ENCODE data around the gene COA8.

DNA sequence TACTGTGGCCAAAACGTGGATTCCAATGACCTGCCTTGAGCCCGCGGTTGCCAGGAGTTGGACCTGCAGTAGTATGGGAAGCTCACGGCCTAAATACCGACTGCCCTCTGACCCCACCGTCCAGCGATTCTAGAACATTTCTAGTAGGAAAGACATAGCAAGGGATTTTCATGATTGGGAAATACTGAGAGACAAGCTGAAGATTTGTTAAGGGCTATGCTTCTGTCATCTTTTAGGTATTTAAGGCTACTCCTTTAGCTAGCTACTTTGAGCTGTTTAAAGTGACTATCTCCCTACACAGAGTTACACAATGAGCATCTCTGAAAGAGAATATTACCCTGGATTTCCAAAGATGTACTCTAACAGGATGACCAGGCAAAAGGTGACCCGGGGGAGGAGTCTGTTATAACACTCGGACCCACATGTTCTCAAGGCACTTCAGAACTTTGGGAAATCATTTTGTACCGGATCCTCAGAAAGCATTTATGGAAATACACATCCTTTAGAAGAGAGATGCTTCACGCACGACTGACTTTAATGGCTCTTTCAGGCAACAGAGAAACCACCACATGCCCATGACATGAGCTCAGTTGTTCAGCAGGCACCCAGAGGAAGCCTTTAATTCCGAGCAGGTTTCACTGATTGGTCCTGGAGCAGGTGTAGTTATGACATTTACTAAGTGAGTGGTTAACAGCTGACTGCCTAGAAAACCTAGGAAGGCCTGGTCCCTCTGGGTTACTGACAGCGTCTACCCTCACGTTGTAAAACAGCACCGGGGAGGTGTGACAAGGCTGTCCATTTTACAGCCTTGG lies 4.5 kb upstream of the COA8 start:
- TF ChIP-seq ZNF776 (CRISPR knock-in tag; IDR thresholded peaks at IDR 0.05): no peak
- TF ChIP-seq, protein P1, sequence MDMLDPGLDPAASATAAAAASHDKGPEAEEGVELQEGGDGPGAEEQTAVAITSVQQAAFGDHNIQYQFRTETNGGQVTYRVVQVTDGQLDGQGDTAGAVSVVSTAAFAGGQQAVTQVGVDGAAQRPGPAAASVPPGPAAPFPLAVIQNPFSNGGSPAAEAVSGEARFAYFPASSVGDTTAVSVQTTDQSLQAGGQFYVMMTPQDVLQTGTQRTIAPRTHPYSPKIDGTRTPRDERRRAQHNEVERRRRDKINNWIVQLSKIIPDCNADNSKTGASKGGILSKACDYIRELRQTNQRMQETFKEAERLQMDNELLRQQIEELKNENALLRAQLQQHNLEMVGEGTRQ (IDR thresholded peaks at IDR 0.05; ENCODE audit: low read depth, low read length): no peak
- TF ChIP-seq, protein P1 (CRISPR knock-in tag; IDR thresholded peaks at IDR 0.05; ENCODE audit: borderline replicate concordance): no peak
- no peak for TF ChIP-seq TARDBP (CRISPR knock-in tag; IDR thresholded peaks at IDR 0.05)
- TF ChIP-seq RXRA (CRISPR knock-in tag; IDR thresholded peaks at IDR 0.05): no peak
- TF ChIP-seq SETDB1 (CRISPR knock-in tag; IDR thresholded peaks at IDR 0.05; ENCODE audit: borderline replicate concordance): no peak
- no peak for TF ChIP-seq TP53 (CRISPR knock-in tag; conservative IDR thresholded peaks at IDR 0.05)
- TF ChIP-seq, protein P2, sequence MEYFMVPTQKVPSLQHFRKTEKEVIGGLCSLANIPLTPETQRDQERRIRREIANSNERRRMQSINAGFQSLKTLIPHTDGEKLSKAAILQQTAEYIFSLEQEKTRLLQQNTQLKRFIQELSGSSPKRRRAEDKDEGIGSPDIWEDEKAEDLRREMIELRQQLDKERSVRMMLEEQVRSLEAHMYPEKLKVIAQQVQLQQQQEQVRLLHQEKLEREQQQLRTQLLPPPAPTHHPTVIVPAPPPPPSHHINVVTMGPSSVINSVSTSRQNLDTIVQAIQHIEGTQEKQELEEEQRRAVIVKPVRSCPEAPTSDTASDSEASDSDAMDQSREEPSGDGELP (IDR thresholded peaks at IDR 0.05; ENCODE audit: borderline replicate concordance, low read depth): no peak
- TF ChIP-seq MAZ (IDR thresholded peaks at IDR 0.05; ENCODE audit: borderline replicate concordance, low read depth, low read length): no peak
- TF ChIP-seq MAZ (CRISPR knock-in tag; IDR thresholded peaks at IDR 0.05; ENCODE audit: low read depth): no peak
- no peak for TF ChIP-seq KDM5B (CRISPR knock-in tag; IDR thresholded peaks at IDR 0.05; ENCODE audit: borderline replicate concordance)
- TF ChIP-seq, protein P3, sequence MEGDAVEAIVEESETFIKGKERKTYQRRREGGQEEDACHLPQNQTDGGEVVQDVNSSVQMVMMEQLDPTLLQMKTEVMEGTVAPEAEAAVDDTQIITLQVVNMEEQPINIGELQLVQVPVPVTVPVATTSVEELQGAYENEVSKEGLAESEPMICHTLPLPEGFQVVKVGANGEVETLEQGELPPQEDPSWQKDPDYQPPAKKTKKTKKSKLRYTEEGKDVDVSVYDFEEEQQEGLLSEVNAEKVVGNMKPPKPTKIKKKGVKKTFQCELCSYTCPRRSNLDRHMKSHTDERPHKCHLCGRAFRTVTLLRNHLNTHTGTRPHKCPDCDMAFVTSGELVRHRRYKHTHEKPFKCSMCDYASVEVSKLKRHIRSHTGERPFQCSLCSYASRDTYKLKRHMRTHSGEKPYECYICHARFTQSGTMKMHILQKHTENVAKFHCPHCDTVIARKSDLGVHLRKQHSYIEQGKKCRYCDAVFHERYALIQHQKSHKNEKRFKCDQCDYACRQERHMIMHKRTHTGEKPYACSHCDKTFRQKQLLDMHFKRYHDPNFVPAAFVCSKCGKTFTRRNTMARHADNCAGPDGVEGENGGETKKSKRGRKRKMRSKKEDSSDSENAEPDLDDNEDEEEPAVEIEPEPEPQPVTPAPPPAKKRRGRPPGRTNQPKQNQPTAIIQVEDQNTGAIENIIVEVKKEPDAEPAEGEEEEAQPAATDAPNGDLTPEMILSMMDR (CRISPR knock-in tag; IDR thresholded peaks at IDR 0.05): no peak

Measured in HepG2 (cell line).